GM12878 (cell line): ENCODE data around the gene ERC1. TPM values are rescaled to one million over a fixed set of nuclear protein-coding genes. Genes with fewer than 3 reads are reported as not detected.

Experiments used
- ATAC-seq: fragments of 200-7000 bp; cut with Tn5 transposase; 3 replicates; pipeline ENCODE4 v1.9.1; 2020; ENCODE audit warnings: mild to moderate bottlenecking, moderate library complexity
- BruUV-seq: library from RNA; stranded (reverse); fragments of 400-500 nt; replicated peaks from 2 replicates; lab custom pipeline; 2021; lab: Mats Ljungman, UMichigan
- CTCF ChIA-PET: fragments of 300-600 bp; sonication (Branson Sonifier 250); formaldehyde crosslinking; extraction: SDS; loops from one replicate; lab custom pipeline; 2021; ENCODE audit warnings: inconsistent platforms; lab: Yijun Ruan, JAX
- POLR2A ChIA-PET: fragments of 350-600 bp; formaldehyde crosslinking; extraction: SDS; loops from one replicate; lab custom pipeline; 2021; ENCODE audit warnings: inconsistent platforms; lab: Charles Lee
- RAD21 ChIA-PET: fragments of 300-600 bp; sonication (Branson Sonifier 250); formaldehyde crosslinking; loops from one replicate; lab custom pipeline; 2023; ENCODE audit warnings: antibody characterized with exemption; ENCODE audit not compliant: unreplicated experiment; lab: Charles Lee
- SMC1A ChIA-PET: fragments of 300-600 bp; sonication (Branson Sonifier 250); formaldehyde crosslinking; loops from one replicate; lab custom pipeline; 2023; ENCODE audit not compliant: unreplicated experiment, uncharacterized antibody; lab: Charles Lee
- DNase-seq: peaks from one replicate; pipeline ENCODE4 v3.0.0-alpha.2; 2011; ENCODE audit warnings: low read depth, low spot score
- FAIRE-seq: peaks from 3 replicates; lab custom pipeline; 2011; peaks lifted over from hg19 to GRCh38; lab: Jason Lieb, UNC
- H2AFZ ChIP-seq: 2 replicates; pipeline ENCODE4 v1.6.0; 2011; ENCODE audit warnings: low read depth, low read length, control low read depth; ENCODE audit not compliant: control insufficient read depth
- H3K27ac ChIP-seq: 2 replicates; pipeline ENCODE4 v1.5.1; 2011; ENCODE audit warnings: control low read depth; ENCODE audit not compliant: control insufficient read depth, insufficient read depth
- H3K27me3 ChIP-seq, 2 experiments: replicated peaks in 1 of 2; 2 replicates each; pipeline versions ENCODE4 v1.6.0 to v1.6.1; 2011; ENCODE audit warnings: low read length in 1 of 2; ENCODE audit not compliant: control insufficient read depth in 2 of 2, insufficient read depth in 2 of 2
- H3K36me3 ChIP-seq, 2 experiments: 2 replicates each; pipeline ENCODE4 v1.5.1; 2011; ENCODE audit warnings: low read length in 1 of 2; ENCODE audit not compliant: control insufficient read depth in 2 of 2, insufficient read depth in 2 of 2
- H3K4me1 ChIP-seq: 2 replicates; pipeline ENCODE4 v1.6.1; 2011; ENCODE audit warnings: mild to moderate bottlenecking, low read length, moderate library complexity, mixed read lengths; ENCODE audit not compliant: control insufficient read depth, insufficient read depth
- H3K4me2 ChIP-seq: 2 replicates; pipeline ENCODE4 v1.6.0; 2011; ENCODE audit warnings: control low read depth; ENCODE audit not compliant: control insufficient read depth, insufficient read depth
- H3K4me3 ChIP-seq: fragments of 200-600 bp; sonication (generic); 2 replicates; pipeline ENCODE4 v1.5.1; 2016
- H3K79me2 ChIP-seq: 2 replicates; pipeline ENCODE4 v1.6.0; 2011; ENCODE audit warnings: low read length; ENCODE audit not compliant: control insufficient read depth, insufficient read depth
- H3K9ac ChIP-seq: 2 replicates; pipeline ENCODE4 v1.8.0; 2011; ENCODE audit warnings: low read length, control low read depth, mixed read lengths; ENCODE audit not compliant: control insufficient read depth, insufficient read depth
- H3K9me3 ChIP-seq: replicated peaks from 3 replicates; pipeline ENCODE4 v1.5.1; 2011; ENCODE audit warnings: mild to moderate bottlenecking, low read length; ENCODE audit not compliant: control insufficient read depth, insufficient read depth
- H4K20me1 ChIP-seq: 2 replicates; pipeline ENCODE4 v1.6.0; 2011; ENCODE audit not compliant: control insufficient read depth, insufficient read depth
- ATF7 ChIP-seq: fragments of 450-650 bp; IDR thresholded peaks from 2 replicates; pipeline ENCODE4 v1.6.1; 2016; ENCODE audit warnings: low read depth, mild to moderate bottlenecking
- BACH1 ChIP-seq: fragments of 450-650 bp; IDR thresholded peaks from 2 replicates; pipeline ENCODE4 v1.6.1; 2017; ENCODE audit warnings: mild to moderate bottlenecking, borderline replicate concordance
- BCLAF1 ChIP-seq: fragments of 450-650 bp; IDR thresholded peaks from 2 replicates; pipeline ENCODE4 v1.6.1; 2017; ENCODE audit warnings: antibody characterized with exemption, mild to moderate bottlenecking, moderate library complexity
- CREB1 ChIP-seq: IDR thresholded peaks from 2 replicates; pipeline ENCODE4 v1.6.1; 2012; ENCODE audit warnings: low read depth, mild to moderate bottlenecking, inconsistent platforms
- CREM ChIP-seq: IDR thresholded peaks from 2 replicates; pipeline ENCODE4 v1.6.1; 2014; ENCODE audit warnings: antibody characterized with exemption, low read depth
- E2F4 ChIP-seq: IDR thresholded peaks from 2 replicates; pipeline ENCODE4 v1.6.1; 2012; ENCODE audit warnings: low read depth, low read length, improper control_type of control experiment
- EED ChIP-seq: sonication (generic); IDR thresholded peaks from 2 replicates; pipeline ENCODE4 v1.6.1; 2016; ENCODE audit warnings: antibody characterized with exemption, low read depth
- IRF3 ChIP-seq: fragments of 450-650 bp; IDR thresholded peaks from 2 replicates; pipeline ENCODE4 v1.6.1; 2014; ENCODE audit warnings: mild to moderate bottlenecking
- MEF2A ChIP-seq: IDR thresholded peaks from 2 replicates; pipeline ENCODE4 v1.6.1; 2011; ENCODE audit warnings: low read depth, mild to moderate bottlenecking, low read length, moderate library complexity; ENCODE audit not compliant: insufficient read depth
- MYC ChIP-seq: IDR thresholded peaks from 2 replicates; pipeline ENCODE4 v1.6.1; 2011; ENCODE audit warnings: mild to moderate bottlenecking, low read length, moderate library complexity, inconsistent platforms; ENCODE audit not compliant: insufficient read depth, insufficient replicate concordance, insufficient read length, severe bottlenecking
- RAD51 ChIP-seq: fragments of 450-650 bp; IDR thresholded peaks from 2 replicates; pipeline ENCODE4 v1.6.1; 2016; ENCODE audit warnings: moderate library complexity, mild to moderate bottlenecking, inconsistent platforms
- SMAD5 ChIP-seq: IDR thresholded peaks from 2 replicates; pipeline ENCODE4 v1.6.1; 2016; ENCODE audit warnings: antibody characterized with exemption, low read depth
- SMARCA5 ChIP-seq: fragments of 450-650 bp; IDR thresholded peaks from 2 replicates; pipeline ENCODE4 v1.6.1; 2017; ENCODE audit warnings: mild to moderate bottlenecking
- STAT3 ChIP-seq: IDR thresholded peaks from 2 replicates; pipeline ENCODE4 v1.6.1; 2011; ENCODE audit warnings: low read depth, low read length, improper control_type of control experiment
- WGBS: methylation state at CpG from one replicate; pipeline ENCODE4 v1.1.6; 2016; ENCODE audit warnings: low lambda C conversion rate; ENCODE audit not compliant: insufficient replicate concordance, insufficient coverage; ENCODE audit errors: missing lambda C conversion rate; 5-methylcytosine and 5-hydroxymethylcytosine counted together
- in situ Hi-C: fragments of 300-500 bp; cut with MboI; formaldehyde crosslinking; loops from 9 replicates; pipeline ENCODE4 v1.14.3; 2018; ENCODE audit warnings: mixed read lengths
- intact Hi-C: fragments of 100-400 bp; cut with micrococcal nuclease; formaldehyde crosslinking; loops from one replicate; pipeline ENCODE4 v1.14.2; 2022; ENCODE audit not compliant: unreplicated experiment
- polyA plus RNA-seq, 11 experiments: library from polyadenylated mRNA; depleted of rRNA in 4 of 11; unstranded in 6 of 11; stranded (reverse) in 5 of 11; fragments of >200 nt; fragmentation: Nextera tagmentation in 4 of 11; fragmentation: Illumina TruSeq in 1 of 11; extraction: Ambion mirVana in 4 of 11; extraction: Trizol in 1 of 11; gene quantifications; 1 replicate in 1 of 11; 2 replicates in 10 of 11; pipeline versions ENCODE4 v1.2.1 to v1.2.3, GENCODE V29; 2011 to 2016; ENCODE audit warnings: inconsistent platforms in 2 of 11, missing spikeins in 2 of 11, low read depth in 1 of 11
- total RNA-seq, 4 experiments: library from RNA; depleted of rRNA in 3 of 4; stranded (reverse); fragments of >200 nt in 3 of 4; fragmentation: Illumina TruSeq in 1 of 4; extraction: Trizol in 1 of 4; gene quantifications; 2 replicates each; pipeline versions ENCODE4 v1.2.1 to v1.2.3, GENCODE V29; 2013 to 2021

The ERC1 gene
- total and polyA plus RNA-seq, 10 of the 15 experiments (the other 5 are each of a cell fraction or from before 2014, with no cell fraction given) = 0.75 to 8.0 (median 5.0) TPM

GRCh38 chr12:1184402-1184801 is 193.4 kb downstream of the ERC1 start:
- Histone ChIP-seq H3K27ac (no peak overlapping the region), H3K4me3 (no peak overlapping the region), H3K27me3 (no peaks in the 10 kb centered on the region), H3K4me2 (no peak overlapping the region), H3K9ac (no peak overlapping the region), H3K9me3 (no peaks in the 10 kb centered on the region), H4K20me1 (no peaks in the 10 kb centered on the region), H3K36me3 (no peaks in the 10 kb centered on the region), H3K79me2 (no peaks in the 10 kb centered on the region), H2AFZ (no peak overlapping the region), H3K4me1 (peaks cover 9% of the 10 kb centered on the region)
- 93% methylated on average over 2 of the region's 2 CpGs for WGBS
- intact Hi-C loops (no loop called here), in situ Hi-C loops (no loop called here)
- ChIA-PET CTCF (interaction anchor here (0.9 to 1.7 kb wide), 2 partner anchors 55 to 56 kb away, joined by 3 to 5 read pairs; no protein-coding TSS in a partner anchor), RAD21 (interaction anchor here (1.3 kb wide), 1 partner anchor 66 kb away, joined by 9 read pairs; no protein-coding TSS in a partner anchor), POLR2A (no interaction called here), SMC1A (interaction anchor here (1.0 to 4.6 kb wide), 3 partner anchors 11 to 66 kb away, joined by 4 to 21 read pairs (median 11); no protein-coding TSS in a partner anchor)
- TF ChIP-seq STAT3 (no peak), CREM (no peak), CREB1 (no peak), BCLAF1 (no peak), SMARCA5 (no peak), E2F4 (no peak), MYC (no peak), BACH1 (no peak), ATF7 (no peak), RAD51 (no peak), EED (no peak), IRF3 (no peak), SMAD5 (no peak), MEF2A (no peak)
- BruUV-seq = no TSS peak
- no peak for ATAC-seq
- DNase-seq = no peak
- no peak for FAIRE-seq
